NCI-H82 (cell line): ENCODE results near the gene ERFL.

ENCODE experiments used
- DNase-seq: peaks from one replicate; lab custom pipeline; 2025; lab: John Stamatoyannopoulos, UW

ERFL gene

GRCh38 chr19:41859213-41859617 is 69.0 kb downstream of the ERFL start:
- DNase-seq = no peak
